ENCODE data around the gene SRSF1.

SRSF1 gene

DNA sequence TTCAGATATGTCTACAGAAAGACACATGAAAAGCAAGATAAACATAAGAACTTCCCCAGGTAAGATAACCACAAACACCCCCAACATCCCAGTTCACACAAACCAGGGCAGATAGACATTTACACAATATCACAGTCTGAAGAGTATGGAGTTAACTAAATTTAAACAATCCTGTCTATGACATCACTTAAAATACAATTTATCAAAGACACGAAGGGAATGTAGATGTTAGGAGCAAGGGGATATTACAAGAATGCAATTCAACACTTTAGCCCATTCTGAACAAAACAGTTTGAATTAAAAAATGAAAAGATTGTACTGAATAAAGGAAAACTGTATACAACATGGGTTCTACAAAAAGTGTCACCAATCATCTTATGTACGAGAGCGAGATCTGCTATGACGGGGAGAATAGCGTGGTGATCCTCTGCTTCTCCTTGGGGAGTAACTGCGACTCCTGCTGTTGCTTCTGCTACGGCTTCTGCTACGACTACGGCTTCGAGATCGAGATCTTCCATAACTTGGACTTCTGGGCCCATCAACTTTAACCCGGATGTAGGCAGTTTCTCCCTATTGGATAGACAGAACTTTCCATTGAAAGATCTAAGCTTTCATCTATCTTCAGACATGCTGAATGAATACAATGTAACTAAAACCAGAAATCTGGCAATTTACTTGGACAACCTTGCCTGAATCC, 1.9 kb downstream of the SRSF1 start:
- H3K27me3 ChIP-seq (ENCODE audit: insufficient read depth, low read depth): no peaks in the 10 kb centered on the region
- peaks cover 38% of the 10 kb centered on the region for H3K79me2 ChIP-seq (ENCODE audit: insufficient read depth, low read depth)
- TF ChIP-seq, protein P1, sequence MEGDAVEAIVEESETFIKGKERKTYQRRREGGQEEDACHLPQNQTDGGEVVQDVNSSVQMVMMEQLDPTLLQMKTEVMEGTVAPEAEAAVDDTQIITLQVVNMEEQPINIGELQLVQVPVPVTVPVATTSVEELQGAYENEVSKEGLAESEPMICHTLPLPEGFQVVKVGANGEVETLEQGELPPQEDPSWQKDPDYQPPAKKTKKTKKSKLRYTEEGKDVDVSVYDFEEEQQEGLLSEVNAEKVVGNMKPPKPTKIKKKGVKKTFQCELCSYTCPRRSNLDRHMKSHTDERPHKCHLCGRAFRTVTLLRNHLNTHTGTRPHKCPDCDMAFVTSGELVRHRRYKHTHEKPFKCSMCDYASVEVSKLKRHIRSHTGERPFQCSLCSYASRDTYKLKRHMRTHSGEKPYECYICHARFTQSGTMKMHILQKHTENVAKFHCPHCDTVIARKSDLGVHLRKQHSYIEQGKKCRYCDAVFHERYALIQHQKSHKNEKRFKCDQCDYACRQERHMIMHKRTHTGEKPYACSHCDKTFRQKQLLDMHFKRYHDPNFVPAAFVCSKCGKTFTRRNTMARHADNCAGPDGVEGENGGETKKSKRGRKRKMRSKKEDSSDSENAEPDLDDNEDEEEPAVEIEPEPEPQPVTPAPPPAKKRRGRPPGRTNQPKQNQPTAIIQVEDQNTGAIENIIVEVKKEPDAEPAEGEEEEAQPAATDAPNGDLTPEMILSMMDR (conservative IDR thresholded peaks at IDR 0.05; ENCODE audit: low read depth, low read length): no peak
- peaks cover 21% of the 10 kb centered on the region for H4K20me1 ChIP-seq (ENCODE audit: insufficient read depth)
- H3K27ac ChIP-seq: no peak overlapping the region
- peaks cover 36% of the 10 kb centered on the region for H3K4me1 ChIP-seq (ENCODE audit: low read depth, poor library complexity, severe bottlenecking)
- H3K4me2 ChIP-seq: peak overlapping the region; percentile 96
- no peak overlapping the region for H3K4me3 ChIP-seq (IDR thresholded peaks at IDR 0.05; ENCODE audit: insufficient read depth, low read depth, low read length)
- H3K9ac ChIP-seq: peak overlapping the region; percentile 99; the same call in 1 of the 2 replicates
- H2AFZ ChIP-seq (ENCODE audit: low read depth): no peak overlapping the region
- peaks cover 41% of the 10 kb centered on the region; the same call in 1 of the 2 replicates for H3K36me3 ChIP-seq (ENCODE audit: insufficient read depth)

- Histone ChIP-seq H4K20me1 (ENCODE audit: insufficient read depth) (peaks cover 21% of the 10 kb centered on the region), H3K4me1 (ENCODE audit: low read depth, poor library complexity, severe bottlenecking) (peaks cover 41% of the 10 kb centered on the region), H3K4me3 (IDR thresholded peaks at IDR 0.05; ENCODE audit: insufficient read depth, low read depth, low read length) (no peak overlapping the region), H3K9ac (no peak overlapping the region), H2AFZ (ENCODE audit: low read depth) (no peak overlapping the region), H3K79me2 (ENCODE audit: insufficient read depth, low read depth) (peaks cover 38% of the 10 kb centered on the region), H3K27me3 (ENCODE audit: insufficient read depth, low read depth) (no peaks in the 10 kb centered on the region), H3K36me3 (ENCODE audit: insufficient read depth) (peaks cover 41% of the 10 kb centered on the region; the same call in 1 of the 2 replicates), H3K27ac (no peak overlapping the region), H3K4me2 (peak overlapping the region; percentile 96)
- TF ChIP-seq, protein P1 (conservative IDR thresholded peaks at IDR 0.05; ENCODE audit: low read depth, low read length): no peak
Observed at GRCh38 chr17:58004060-58004459, 3.0 kb downstream of the SRSF1 start.

DNA sequence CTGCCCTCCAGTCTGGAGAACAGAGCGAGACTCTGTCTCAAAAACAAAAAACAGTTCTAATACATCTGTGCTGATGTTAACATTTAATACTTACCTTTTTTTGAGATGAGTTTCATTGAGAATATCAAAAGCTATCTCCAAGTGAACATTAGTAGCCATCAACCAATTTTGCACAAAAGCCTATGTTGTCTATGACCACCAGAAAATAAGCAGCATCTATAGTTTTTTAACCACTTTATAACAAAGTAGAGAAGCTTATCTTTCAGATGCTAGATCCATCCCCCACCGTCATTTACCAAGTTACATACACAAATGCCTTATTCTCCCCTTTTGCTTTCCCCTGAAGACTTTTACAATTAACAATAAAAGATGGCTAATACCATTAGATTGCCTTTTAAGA, 4.1 kb downstream of the SRSF1 start:
- Histone ChIP-seq H3K4me3 (IDR thresholded peaks at IDR 0.05; ENCODE audit: insufficient read depth, low read depth, low read length) (no peak overlapping the region), H3K27me3 (ENCODE audit: insufficient read depth, low read depth) (no peaks in the 10 kb centered on the region), H3K9ac (no peak overlapping the region), H3K36me3 (ENCODE audit: insufficient read depth) (peaks cover 41% of the 10 kb centered on the region; the same call in 1 of the 2 replicates), H3K27ac (no peak overlapping the region), H3K79me2 (ENCODE audit: insufficient read depth, low read depth) (peaks cover 38% of the 10 kb centered on the region), H3K4me2 (peak overlapping the region; percentile 96; the same call in 1 of the 2 replicates), H4K20me1 (ENCODE audit: insufficient read depth) (peaks cover 21% of the 10 kb centered on the region), H2AFZ (ENCODE audit: low read depth) (no peak overlapping the region), H3K4me1 (ENCODE audit: low read depth, poor library complexity, severe bottlenecking) (peaks cover 37% of the 10 kb centered on the region)
- TF ChIP-seq, protein P1 (conservative IDR thresholded peaks at IDR 0.05; ENCODE audit: low read depth, low read length): no peak

- Histone ChIP-seq H3K79me2 (ENCODE audit: insufficient read depth, low read depth) (peaks cover 38% of the 10 kb centered on the region), H3K36me3 (ENCODE audit: insufficient read depth) (peaks cover 41% of the 10 kb centered on the region; the same call in 1 of the 2 replicates), H3K4me1 (ENCODE audit: low read depth, poor library complexity, severe bottlenecking) (peaks cover 37% of the 10 kb centered on the region), H3K4me3 (IDR thresholded peaks at IDR 0.05; ENCODE audit: insufficient read depth, low read depth, low read length) (no peak overlapping the region), H3K27ac (no peak overlapping the region; the same call in 1 of the 2 replicates), H3K27me3 (ENCODE audit: insufficient read depth, low read depth) (no peaks in the 10 kb centered on the region), H3K9ac (no peak overlapping the region), H4K20me1 (ENCODE audit: insufficient read depth) (peaks cover 21% of the 10 kb centered on the region), H3K4me2 (no peak overlapping the region), H2AFZ (ENCODE audit: low read depth) (no peak overlapping the region)
- TF ChIP-seq, protein P1 (conservative IDR thresholded peaks at IDR 0.05; ENCODE audit: low read depth, low read length): no peak
Observed at GRCh38 chr17:58002154-58002948, 4.7 kb downstream of the SRSF1 start.

Data from KMS-11 (cell line).